HS-5 (cell line): Measurements from ENCODE around the gene PRDM15.

ENCODE experiments used
- DNase-seq: peaks from one replicate; pipeline ENCODE4 v3.0.0-alpha.2; 2012; ENCODE audit warnings: low read depth

The PRDM15 gene

DNA sequence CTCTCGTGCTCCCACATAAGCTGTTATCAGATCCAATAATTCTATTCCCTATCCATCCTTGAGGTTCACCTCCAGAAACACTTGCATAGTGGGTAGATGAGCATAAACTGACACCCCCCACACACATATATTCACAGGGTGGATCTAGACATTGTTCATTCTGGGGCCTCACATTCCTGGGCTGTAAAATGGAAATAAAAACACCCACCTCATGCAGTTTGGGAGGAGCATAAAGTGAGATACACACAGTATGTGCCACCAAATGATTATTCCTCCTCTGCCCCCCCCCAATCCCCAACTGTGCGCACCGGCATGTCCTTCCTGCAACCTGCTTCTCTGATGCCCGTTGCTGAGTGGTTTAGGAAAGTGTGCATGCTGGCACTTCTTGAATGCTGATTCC is 17.9 kb downstream of the PRDM15 start:
- no peak for DNase-seq

DNA sequence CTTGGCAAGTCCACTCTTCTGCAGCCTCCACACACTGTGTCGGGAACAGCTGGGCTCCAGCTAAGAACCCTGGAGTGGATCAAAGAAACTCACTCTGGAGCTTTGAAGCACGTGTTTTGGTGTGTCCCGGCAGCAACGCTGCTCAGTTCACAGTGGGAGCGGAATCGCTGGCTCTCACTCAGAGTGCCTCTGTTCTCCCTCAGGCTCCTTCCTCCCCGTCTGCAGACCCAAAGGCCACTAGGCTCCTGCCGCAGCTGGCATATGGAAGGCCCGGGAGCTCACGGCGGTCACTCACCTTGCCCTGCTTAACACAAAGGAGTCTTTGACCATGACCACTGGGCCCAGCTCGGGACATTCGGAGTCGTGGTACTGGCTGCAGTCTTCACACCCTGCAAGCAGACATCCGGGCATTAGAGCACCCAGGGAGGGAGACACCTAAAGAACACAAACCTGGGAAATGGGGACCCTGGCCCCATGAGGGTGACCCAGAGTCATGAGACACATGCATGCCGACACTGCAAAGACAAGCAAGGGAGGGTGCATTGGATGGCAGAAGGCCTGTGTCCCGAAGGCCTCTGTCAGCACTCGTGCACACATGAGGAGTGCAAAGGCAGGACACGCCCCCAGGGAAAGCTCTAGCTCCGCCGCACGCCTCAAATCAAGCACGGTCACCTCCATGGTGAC is 19.7 kb downstream of the PRDM15 start:
- no peak for DNase-seq

DNA sequence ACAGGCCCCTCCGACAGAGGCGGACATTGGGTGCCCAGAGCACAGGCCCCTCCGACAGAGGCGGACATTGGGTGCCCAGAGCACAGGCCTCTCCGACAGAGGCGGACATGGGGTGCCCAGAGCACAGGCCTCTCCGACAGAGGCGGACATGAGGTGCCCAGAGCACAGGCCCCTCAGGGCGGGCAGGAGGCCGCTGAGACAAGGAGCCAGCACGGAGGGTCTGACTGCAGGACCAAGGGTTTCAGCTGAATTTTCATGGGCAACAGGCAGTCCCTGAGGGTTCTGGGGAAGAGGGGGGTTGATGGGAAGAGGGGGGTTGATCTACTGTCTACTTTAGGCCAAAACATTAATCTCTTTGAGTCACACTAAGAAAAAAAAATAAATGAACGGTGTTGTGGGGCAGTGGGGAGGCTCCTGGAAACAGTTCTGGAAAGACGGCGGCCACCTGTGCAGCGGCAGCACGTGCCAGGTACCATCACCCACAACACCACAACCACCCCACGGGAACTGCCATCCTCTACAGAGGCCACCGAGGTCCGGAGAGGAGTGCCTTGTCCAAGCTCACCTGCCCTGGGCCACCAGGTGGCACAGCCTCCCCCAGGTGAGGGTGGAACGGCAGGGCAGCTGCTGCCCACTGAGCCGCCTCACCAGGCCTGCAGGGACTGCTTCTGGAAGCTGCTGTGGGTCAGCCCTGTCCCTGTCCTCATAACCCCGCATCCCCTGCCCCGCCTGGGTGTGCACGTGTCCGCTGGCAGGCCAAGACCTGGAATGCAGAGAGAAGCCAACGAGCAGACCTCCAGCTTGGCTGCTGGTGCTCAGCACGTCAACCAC is 20.5 kb downstream of the PRDM15 start:
- DNase-seq, result no peak

DNA sequence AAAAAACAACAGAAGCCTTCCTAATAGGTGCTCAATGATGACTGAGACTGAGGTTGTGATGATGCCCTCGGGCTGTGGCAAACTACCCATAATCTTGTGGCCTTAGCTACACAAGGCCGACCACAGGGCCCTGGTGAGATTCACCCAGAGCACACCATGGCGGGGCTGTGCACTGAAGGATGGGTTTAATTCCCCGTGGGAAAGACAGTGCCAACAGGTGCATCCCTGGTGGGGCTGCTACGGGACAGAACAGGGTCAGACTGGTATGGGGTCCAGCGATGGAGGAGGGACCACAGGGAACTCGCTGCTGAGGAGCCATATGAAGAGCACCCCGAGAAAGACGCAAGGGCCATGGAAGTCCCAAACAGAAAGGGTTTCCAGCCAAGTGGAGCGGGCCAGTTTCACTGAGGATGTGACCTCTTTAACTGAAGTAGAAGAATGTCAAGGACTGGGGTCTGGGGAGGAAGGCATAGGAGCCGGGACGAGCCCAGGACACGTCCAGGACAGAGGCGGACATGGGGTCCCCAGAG is 21.3 kb downstream of the PRDM15 start:
- no peak for DNase-seq

DNA sequence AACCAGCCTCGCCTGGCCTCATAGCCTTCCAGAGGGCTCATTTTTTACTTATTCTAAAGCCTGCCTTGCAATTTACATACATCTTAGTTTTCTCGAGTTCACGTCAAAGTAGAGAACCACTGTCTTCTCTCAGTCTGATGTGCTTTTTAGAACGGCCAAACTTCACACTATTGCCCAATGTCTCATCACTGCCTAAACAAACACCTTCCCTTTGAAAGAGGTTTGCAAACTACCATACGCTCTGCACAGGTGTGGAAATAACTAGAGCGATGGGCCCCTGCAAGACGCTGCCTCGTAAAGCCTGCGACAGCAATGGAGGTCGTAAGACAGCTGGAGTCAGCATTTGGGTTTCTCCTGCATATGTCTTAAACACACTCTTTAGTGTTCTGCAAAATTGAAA is 22.6 kb downstream of the PRDM15 start:
- no peak for DNase-seq

DNA sequence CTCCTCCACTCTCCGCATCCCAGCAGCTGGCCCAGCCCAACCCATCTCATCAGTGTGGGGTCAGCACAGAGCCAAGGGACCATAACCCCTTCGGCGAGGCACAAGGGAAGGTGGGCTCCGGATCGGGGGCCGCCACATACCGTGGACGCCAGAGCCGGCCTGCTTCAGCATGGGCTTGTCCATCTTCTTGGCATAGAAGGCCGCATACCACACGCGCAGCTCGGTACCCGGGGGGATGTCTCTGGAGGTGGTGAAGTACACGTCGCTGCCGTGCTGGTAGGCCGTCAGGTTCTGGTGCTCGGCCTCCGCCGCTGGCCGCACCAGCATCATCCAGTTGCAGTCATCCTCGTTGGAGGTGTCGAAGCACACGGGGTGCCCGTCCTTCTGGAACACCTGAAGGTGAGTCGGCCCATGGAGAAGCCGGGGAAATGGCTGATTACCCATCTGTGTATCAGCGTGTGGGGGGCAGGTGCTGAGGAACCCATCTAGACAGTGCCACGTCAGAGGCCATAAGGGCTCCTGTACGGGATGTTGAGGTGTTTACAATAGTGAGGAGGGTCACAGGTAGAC is 24.6 kb downstream of the PRDM15 start:
- DNase-seq, result no peak

DNA sequence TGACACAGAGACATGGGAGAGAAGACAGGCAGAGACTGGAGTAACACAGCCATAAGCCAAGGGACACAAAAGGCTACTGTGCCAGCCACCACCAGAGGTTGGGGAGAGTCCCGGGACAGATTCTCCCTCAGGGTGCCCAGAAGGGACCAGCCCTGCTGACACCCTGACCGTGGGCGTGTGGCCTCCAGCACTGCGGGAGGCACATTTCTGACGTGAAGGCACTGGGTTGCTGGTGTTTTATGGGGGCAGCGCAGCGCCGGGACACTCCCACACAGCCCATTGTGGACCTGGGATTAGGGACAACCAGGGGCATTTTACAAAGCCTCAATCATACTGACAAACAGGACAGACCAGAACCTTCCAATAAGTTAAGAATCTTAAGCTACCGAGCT is 26.2 kb downstream of the PRDM15 start:
- DNase-seq, result no peak

DNA sequence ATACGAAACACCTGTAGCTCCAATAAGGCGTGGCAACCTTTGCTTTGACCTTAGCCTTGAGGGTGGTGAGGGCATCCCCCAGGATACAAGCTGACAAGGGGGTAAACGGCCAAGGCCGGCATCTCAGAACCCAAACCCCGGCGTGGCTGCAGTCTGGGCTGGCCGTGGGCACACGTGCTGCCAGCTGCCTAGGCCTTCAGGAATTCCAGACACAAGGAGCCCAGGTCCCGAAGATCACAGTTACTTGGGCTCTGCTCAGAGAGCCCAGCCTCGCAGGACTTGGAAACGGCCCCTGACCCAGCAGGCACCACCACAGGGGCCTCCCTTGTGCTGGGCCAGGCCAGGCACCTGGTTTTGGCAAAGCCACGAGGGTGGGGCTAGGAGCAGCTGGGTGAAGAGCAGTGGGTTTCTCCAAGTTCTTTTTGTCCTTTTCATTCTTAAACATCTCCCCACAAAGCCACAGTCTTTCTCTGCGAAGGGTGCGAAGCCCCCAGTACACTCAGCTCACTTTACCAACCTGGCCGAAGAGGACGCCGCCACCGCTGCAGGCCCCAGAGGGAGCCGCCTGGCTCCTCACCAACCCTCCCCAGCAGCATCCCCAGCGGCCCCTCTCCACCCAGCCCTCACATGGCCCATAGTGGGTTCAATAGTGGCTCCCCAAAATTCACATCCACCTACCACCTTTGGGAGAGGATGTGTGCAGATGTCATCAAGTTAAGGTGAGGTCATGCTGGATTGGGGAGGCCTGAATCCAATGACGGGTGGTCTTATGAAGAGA is 26.8 kb downstream of the PRDM15 start:
- no peak for DNase-seq

DNA sequence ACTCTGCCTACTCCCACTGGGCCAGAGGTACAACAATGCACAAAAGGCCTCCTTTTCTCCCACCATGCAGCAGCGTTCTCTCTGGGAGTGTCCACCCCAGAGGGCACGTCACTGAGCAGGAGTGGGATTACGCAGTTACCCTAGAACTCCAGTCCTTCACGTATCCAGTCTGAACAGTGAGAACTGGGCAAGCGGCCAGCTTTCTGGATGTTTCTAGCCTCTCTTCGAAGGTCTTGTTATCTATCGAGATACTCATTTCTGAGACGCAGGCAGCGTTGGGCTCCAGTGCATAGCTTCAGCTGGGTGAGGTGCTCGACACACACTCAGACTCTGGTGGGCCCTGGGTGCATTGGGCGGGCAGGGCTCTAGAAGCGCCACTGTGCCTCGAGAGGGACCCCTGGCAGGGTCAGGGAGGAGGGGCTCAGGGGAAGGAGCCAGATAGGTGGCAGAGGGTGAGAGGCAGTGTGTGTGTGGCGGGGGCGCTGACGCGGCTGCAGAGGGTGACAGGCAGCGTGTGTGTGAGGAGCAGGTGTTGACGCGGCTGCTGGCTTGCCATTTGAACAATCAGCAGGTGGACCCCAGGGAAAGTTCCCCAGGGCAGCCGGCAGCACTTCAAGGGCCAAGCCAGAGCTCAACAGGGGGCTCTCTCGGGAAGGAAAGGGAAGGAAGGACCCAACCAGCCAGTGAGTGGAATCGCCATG is 27.9 kb downstream of the PRDM15 start:
- DNase-seq, result no peak

DNA sequence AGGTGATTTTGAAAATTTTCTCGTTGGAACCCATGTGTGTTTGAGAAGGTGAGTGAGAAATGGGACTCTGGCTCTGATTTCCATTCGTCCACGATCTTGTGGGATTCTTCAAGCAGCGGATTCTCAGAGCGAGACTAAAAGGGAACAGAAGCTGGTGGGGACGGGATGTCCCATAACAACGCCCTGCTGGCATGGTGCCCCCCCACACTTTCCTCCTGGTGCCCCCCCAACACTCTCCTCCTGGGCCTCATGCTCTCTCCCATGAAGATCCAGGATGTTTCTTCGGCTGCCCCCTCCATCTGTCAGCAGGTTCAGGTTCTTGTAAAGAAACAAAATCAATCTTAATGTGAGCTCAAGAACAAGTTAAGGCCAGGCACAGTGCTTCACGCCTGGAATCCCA is 29.1 kb downstream of the PRDM15 start:
- no peak for DNase-seq

DNA sequence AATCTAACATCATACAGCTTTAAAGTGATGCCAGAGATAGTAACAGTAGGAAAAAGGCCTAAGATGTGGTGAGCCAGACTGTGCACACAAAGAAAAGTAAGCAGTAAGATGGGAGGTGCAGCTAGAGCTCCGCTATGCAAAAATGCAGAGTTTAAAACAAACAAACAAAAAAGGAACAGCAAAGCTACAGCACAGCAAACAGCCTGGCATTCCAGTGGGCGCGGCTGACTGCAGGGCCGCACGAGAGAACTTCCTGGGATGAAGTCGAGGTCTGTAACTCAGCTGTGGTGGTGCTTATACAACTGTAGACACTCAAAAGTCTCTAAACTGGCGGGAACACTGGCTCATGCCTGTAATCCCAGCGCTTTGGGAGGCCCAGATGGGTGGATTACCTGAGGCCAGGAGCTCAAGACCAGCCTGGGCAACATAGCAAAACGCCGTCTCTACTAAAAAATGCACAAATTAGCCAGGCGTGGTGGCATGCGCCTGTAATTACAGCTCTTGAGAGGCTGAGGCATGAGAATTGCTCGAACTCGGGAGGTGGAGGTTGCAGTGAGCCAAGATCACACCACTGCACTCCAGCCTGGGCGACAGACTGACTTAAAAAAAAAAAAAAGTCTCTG is 30.1 kb downstream of the PRDM15 start:
- DNase-seq, result no peak

DNA sequence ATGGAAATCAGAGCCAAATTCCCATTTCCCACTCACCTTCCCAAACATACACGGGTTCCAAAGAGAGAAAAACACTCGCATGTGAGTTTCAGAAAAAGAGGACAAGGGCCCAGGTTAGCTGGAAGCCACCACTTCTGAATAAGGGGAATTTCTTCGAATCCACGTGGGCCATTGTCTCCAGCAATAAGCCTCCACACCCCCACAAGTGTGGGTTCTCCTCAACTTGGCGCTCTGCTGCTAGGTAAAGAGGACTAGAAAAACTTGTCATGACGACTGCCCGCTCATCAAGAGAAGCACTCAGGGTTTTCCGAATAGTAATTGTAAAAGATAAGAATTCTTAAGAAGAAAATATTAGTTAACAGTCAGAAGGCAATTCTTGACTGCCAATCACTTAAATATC is 30.6 kb downstream of the PRDM15 start:
- DNase-seq, result no peak

DNA sequence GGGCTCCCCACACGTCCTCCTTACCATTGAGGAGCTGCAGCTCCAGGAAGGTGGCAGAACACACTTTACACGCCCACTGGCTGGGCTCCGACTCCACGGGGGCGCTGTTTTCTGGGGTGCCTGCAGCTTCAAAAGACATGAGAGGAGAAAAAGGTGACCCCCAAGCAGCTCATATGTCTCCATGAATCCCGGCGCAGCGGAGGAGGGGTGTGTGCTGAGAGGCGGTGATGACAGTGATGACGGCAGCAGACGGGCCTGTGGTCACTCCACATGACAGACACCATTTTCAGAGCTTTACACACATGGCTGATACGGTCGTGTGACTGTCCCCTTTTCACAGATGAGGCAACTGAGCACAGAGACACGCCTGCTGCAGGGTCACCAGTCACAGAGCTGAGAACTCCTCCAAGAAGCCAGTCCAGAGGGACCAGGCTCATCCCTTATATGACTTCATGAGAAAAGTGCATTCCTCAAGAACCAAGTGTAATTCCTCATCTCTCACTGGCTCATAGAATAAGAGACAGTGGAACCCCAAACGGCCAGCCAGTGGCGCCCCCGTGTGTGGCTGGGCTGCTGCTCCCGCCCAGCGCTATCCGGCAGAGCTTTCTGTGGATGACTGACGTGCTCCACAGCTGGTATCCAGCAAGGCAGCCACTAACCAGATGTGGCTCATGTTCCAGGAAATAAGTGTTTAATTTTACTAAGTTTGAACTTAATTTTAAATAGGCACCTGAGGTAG is 31.9 kb downstream of the PRDM15 start:
- DNase-seq, result no peak

DNA sequence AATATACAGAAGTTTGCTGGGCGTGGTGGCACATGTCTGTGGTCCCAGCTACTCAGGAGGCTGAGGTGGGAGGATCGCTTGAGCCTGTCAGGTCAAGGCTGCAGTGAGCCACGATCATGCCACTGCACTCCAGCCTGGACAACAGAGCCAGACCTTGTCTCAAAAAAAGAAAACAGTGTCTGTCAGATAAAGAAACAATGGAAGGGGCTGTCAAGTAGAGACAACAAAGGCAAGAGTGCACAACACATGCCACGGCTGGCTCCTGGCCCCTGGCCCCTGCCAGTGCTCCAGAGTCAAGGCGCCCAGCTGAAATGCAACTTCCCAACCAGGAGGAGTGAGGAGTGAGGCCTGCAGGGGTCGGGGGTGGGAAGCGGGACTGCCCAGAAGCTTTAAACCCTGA is 32.6 kb downstream of the PRDM15 start:
- DNase-seq, result no peak

DNA sequence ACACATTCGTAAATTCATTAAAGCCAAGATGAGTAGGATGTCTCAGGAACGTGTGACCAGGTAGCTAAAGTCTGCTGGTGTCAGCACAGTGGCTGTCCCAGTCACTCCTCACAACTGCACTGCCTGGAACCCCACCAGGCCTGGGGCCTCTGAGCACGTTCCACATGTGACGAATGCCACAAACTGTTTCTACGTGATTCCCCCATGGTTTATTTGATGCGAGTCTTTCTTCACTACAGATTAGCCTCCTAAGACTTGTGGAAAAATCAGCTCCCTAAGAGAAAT is 33.2 kb downstream of the PRDM15 start:
- no peak for DNase-seq

DNA sequence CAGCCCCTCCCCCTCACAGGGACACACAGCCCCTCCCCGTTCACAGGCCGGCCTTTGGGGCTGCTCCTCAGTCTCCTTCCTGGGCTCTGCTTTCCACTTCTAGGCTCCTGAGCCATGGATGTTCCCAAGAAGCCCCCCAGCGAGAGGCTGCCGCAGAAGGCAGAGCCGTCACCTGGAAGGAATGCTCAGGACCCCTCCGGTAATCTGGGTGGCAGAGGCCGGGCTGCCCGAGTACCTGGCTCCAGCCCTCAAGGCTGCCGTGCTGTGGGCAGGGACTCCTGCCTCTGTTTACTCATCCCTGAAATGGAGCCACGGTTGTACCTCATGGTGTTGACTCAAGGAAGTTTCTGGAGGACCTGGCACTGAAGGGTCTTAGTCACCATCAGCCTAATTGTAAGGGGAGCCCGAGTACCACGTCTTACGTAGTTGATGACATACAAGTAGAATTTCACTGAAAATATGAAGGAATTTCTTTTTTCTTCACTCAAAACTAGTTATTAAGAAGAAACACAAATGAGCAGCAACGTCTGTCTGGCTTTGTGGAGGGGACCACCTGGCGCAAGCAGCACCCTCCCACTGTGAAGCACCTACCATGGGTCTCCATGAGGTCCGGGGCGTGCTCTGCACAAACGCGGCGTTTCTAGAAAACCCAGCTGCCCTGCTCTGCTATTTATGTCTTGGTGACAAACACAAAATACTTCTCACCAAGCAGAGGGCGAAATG is 33.7 kb downstream of the PRDM15 start:
- DNase-seq, result no peak

DNA sequence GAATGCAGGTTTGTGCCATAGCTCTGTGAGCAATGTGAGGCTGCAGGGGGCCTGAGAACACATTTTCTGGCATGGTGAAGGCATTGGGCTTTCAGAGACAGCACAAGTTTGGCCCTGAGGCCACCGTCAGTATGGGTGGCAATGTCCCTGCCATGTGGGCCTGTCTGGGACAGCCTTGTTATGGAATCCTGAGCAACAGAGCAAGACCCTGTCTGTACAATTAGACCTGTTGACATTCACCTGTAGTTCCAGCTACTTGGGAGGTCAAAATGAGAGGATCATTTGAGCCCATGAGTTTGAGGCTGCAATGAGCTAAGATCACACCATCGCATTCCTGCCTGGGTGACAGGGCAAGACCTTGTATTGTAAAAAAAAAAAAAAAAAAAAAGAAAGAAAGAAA is 35.6 kb downstream of the PRDM15 start:
- no peak for DNase-seq

DNA sequence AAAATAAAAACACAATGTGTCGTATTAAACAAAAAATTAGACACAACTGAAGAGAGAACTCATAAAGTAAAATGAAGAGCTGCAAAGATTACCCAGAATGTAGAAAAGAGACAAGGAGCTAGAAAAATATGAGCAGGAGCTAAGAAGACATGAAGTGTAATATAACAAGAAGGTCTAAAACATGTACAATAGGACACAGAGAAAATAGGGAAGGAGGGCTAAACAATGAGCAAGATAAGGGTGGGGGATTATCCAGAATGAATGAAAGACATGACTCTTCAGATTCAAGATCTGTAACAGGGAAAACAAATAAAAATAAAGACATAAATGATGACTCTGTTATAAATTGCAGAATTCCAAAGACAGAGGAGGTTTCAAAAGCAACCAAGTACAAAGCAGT is 38.3 kb downstream of the PRDM15 start:
- DNase-seq, result no peak

DNA sequence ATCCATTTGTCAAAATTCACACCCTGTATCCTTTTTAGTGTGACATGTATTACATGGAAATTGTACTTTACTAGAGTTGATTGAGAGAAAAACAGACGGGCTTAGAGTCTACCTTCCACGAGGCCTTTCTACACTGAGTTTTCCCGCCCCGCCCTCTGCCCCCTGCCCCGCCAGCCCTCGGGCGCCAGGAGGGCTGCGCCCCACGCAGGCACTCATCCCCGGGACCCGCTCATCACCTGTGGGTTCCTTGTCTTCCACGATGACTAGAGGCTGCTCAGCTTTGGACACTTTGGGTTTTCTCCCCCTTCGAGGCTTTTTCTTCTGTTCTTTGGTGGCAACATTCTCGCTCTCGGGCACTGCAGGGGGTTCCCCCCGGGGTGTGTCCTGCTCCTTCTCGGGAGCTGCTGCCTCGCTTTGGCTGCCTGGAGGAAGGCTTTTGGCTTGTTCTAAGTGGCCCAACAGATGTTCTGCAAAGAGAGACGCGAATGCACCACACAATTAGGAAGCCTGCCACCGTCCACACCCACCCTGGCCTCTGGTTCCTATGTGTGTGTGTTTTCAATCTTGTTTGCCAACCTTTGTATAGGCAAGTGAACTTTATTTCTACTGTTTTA is 39.6 kb downstream of the PRDM15 start:
- no peak for DNase-seq
